ENCODE measurements around the gene CAPN10. TPM values are rescaled to one million over a fixed set of nuclear protein-coding genes. Genes with fewer than 3 reads are reported as not detected.

CAPN10 gene
- total RNA-seq, 1 experiment from 2014 or later = 47.4 TPM

- H3K27me3 Mint-ChIP-seq (ENCODE audit: low read depth) = peaks cover 7% of the 10 kb centered on the region
- H3K9me3 Mint-ChIP-seq = peaks cover 13 to 39% of the 10 kb centered on the region in 2 experiments
- no peak overlapping the region for H4K5ac ChIP-seq (ENCODE audit: insufficient read length, low read depth, low read length)
- no CpG with 5 or more reads among the region's 19 CpGs for WGBS (ENCODE audit: extremely low coverage, insufficient read length, low lambda C conversion rate)
- H3T11ph ChIP-seq (ENCODE audit: low read length) = no peak overlapping the region
- no peak overlapping the region for H3K4me2 ChIP-seq (ENCODE audit: insufficient read depth, insufficient read length, low read length)
- H3K27me3 ChIP-seq (ENCODE audit: insufficient read depth, low read length) = no peaks in the 10 kb centered on the region
- no peak overlapping the region for H2AK5ac ChIP-seq (ENCODE audit: insufficient read length, low read length)
- H2BK20ac ChIP-seq (ENCODE audit: low read depth, low read length, poor library complexity, severe bottlenecking) = no peak overlapping the region
- H3K23ac ChIP-seq (ENCODE audit: insufficient read length, low read depth, low read length) = no peak overlapping the region
- H4K20me1 ChIP-seq (ENCODE audit: control insufficient read depth, insufficient read depth, insufficient read length) = no peaks in the 10 kb centered on the region
- no peaks in the 10 kb centered on the region for H3K79me1 ChIP-seq (ENCODE audit: insufficient read depth, low read depth, low read length, poor library complexity, severe bottlenecking)
- H2BK5ac ChIP-seq (ENCODE audit: insufficient read length, low read length) = no peak overlapping the region
- H3K9ac ChIP-seq (ENCODE audit: extremely low read depth, insufficient read length, low read length) = no peak overlapping the region
- H2BK15ac ChIP-seq (ENCODE audit: low read depth, low read length) = no peak overlapping the region
- H2BK120ac ChIP-seq (ENCODE audit: low read depth, low read length, poor library complexity, severe bottlenecking) = no peak overlapping the region
- no peak overlapping the region for H3K18ac ChIP-seq (ENCODE audit: insufficient read length, low read depth, low read length)
- no peak overlapping the region for H3K4ac ChIP-seq (ENCODE audit: low read depth, low read length)
- DNase-seq = peak; percentile 22
- no peaks in the 10 kb centered on the region for H3K23me2 ChIP-seq (ENCODE audit: insufficient read length, low read depth, low read length, poor library complexity, severe bottlenecking)
- no peaks in the 10 kb centered on the region for H3K9me3 ChIP-seq (ENCODE audit: control insufficient read depth, low read depth, low read length)
- no peak overlapping the region for H4K91ac ChIP-seq (ENCODE audit: insufficient read length, low read depth, low read length)
- no peak overlapping the region for H3K4me3 Mint-ChIP-seq
- H2AFZ ChIP-seq (ENCODE audit: low read length) = no peak overlapping the region
- H2BK12ac ChIP-seq (ENCODE audit: insufficient read length, low read depth, low read length) = no peak overlapping the region
- H4K8ac ChIP-seq (replicated peaks; ENCODE audit: insufficient read length, low read depth, low read length) = no peak overlapping the region
- H3K56ac ChIP-seq (ENCODE audit: insufficient read length, low read depth, low read length) = no peak overlapping the region
- H3K14ac ChIP-seq (ENCODE audit: insufficient read depth, low read length) = no peak overlapping the region; the same call in 1 of the 2 replicates
- peaks cover 2 to 12% (median 5%) of the 10 kb centered on the region in 3 experiments; a peak in 6 of 7 replicates for H3K36me3 Mint-ChIP-seq (ENCODE audit: insufficient read depth in 1 of 3, low read depth in 3 of 3)
- H3K4me1 Mint-ChIP-seq = peaks cover 0 to 6% of the 10 kb centered on the region in 2 experiments; a peak in 1 of 4 replicates
- H3K27ac Mint-ChIP-seq = no peak overlapping the region
- no peak for TF ChIP-seq CTCF (conservative IDR thresholded peaks at IDR 0.05)
- H3K79me2 ChIP-seq (ENCODE audit: insufficient read depth, low read length) = no peaks in the 10 kb centered on the region
- H3K27ac ChIP-seq (ENCODE audit: insufficient read length, low read depth, low read length) = no peak overlapping the region
- no peaks in the 10 kb centered on the region for H3K4me1 ChIP-seq (ENCODE audit: insufficient read depth, low read length)
Observed at GRCh38 chr2:240619506-240620148, 33.1 kb downstream of the CAPN10 start.
